ENCODE data around the gene ARMC2. TPM values are rescaled to one million over a fixed set of nuclear protein-coding genes. Genes with fewer than 3 reads are reported as not detected.

Gene ARMC2
- total RNA-seq, 2 experiments from 2014 or later: 5.2 to 5.7 TPM

DNA sequence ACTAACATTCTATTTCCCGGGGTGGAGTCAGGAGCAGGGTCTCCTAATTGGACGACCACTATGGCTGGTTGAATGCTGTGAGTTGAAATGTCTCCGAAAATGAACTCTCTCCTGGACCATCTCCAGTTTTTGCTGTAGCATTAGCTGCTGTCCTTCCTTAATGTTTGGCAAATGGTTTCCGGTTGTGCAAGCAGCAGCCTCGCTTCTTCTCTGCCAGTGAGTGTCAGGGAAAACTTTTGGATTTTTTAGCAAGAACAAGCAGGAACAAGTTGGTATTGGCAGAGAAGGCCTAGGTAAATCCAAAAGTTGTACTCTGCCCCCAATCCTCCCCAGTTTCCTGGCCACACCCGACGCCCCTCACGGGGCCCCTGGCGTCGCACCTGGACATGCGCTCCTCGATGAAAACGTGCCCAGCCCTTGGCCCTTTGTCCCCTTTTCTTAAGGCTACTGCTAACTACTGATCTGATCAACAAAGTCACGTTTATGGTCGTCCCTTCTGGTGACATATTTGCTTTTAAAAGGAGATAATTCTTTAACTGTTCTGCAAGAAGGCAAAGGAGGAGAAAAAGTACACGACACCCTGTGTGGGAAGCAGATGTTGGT, 103.2 kb downstream of the ARMC2 start:
- Mint-ChIP-seq H3K27me3 (no peaks in the 10 kb centered on the region), H3K36me3 (ENCODE audit: low read depth) (no peaks in the 10 kb centered on the region), H3K9me3 (no peaks in the 10 kb centered on the region), H3K4me1 (ENCODE audit: low read depth) (peaks cover 25% of the 10 kb centered on the region), H3K27ac (no peak overlapping the region), H3K4me3 (no peak overlapping the region)
- intact Hi-C loops (cut with DNase I, micrococcal nuclease): no loop called here
- H3K9me3 ChIP-seq (ENCODE audit: control insufficient read depth in 1 of 2, insufficient read depth in 1 of 2, low read length in 2 of 2): no peaks in the 10 kb centered on the region
- no peak overlapping the region for H3K27ac ChIP-seq (ENCODE audit: low read depth in 1 of 2, low read length in 2 of 2)
- POLR2A ChIA-PET: no interaction called here
- no peak overlapping the region for H3K4me3 ChIP-seq (ENCODE audit: low read length)
- ATAC-seq (ENCODE audit: poor library complexity) (no peak), DNase-seq (no peak)
- CTCF ChIA-PET: no interaction called here
- TF ChIP-seq, protein P1, sequence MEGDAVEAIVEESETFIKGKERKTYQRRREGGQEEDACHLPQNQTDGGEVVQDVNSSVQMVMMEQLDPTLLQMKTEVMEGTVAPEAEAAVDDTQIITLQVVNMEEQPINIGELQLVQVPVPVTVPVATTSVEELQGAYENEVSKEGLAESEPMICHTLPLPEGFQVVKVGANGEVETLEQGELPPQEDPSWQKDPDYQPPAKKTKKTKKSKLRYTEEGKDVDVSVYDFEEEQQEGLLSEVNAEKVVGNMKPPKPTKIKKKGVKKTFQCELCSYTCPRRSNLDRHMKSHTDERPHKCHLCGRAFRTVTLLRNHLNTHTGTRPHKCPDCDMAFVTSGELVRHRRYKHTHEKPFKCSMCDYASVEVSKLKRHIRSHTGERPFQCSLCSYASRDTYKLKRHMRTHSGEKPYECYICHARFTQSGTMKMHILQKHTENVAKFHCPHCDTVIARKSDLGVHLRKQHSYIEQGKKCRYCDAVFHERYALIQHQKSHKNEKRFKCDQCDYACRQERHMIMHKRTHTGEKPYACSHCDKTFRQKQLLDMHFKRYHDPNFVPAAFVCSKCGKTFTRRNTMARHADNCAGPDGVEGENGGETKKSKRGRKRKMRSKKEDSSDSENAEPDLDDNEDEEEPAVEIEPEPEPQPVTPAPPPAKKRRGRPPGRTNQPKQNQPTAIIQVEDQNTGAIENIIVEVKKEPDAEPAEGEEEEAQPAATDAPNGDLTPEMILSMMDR (IDR thresholded peaks at IDR 0.05): no peak
- H3K27me3 ChIP-seq (ENCODE audit: control insufficient read depth in 1 of 2, insufficient read depth in 2 of 2, low read length in 2 of 2): no peaks in the 10 kb centered on the region
- no peaks in the 10 kb centered on the region for H3K36me3 ChIP-seq (ENCODE audit: insufficient read depth, low read length)
- H3K4me1 ChIP-seq (ENCODE audit: insufficient read depth, low read length): peaks cover 20% of the 10 kb centered on the region

DNA sequence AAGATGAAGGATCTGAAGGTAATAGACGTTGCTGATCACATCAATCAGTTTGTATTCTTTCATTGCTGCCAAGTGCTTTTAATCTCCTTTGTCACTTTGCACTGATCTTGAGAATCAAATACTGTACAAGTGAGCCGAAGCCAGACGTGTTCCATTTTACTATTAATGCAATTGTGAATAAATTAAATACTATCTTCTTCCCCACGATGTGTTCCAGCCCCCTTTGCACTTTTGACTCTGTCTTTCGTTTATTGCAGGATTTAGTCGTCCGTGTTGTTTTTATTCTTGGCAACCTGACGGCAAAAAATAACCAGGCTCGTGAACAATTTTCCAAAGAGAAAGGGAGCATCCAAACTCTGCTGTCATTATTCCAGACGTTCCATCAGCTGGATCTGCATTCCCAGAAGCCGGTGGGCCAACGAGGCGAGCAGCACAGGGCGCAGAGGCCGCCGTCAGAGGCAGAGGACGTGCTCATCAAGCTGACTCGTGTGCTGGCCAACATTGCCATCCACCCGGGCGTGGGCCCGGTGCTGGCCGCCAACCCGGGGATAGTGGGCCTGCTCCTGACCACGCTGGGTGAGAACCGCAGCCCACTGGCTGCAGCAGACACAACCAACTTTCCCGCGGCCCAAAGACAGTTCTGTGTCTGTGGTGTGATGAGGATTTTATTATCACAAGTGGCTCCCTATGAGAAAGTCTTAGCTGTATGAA, 104.7 kb downstream of the ARMC2 start:
- CTCF ChIA-PET: no interaction called here
- Histone ChIP-seq H3K36me3 (ENCODE audit: insufficient read depth, low read length) (no peaks in the 10 kb centered on the region), H3K27me3 (ENCODE audit: control insufficient read depth in 1 of 2, insufficient read depth in 2 of 2, low read length in 2 of 2) (no peaks in the 10 kb centered on the region), H3K4me3 (ENCODE audit: low read length) (no peak overlapping the region), H3K27ac (ENCODE audit: low read depth in 1 of 2, low read length in 2 of 2) (no peak overlapping the region), H3K4me1 (ENCODE audit: insufficient read depth, low read length) (peaks cover 15% of the 10 kb centered on the region), H3K9me3 (ENCODE audit: control insufficient read depth in 1 of 2, insufficient read depth in 1 of 2, low read length in 2 of 2) (no peaks in the 10 kb centered on the region)
- TF ChIP-seq, protein P1 (IDR thresholded peaks at IDR 0.05): no peak
- H3K27me3 Mint-ChIP-seq: no peaks in the 10 kb centered on the region
- H3K4me3 Mint-ChIP-seq: no peak overlapping the region
- DNase-seq (no peak), ATAC-seq (ENCODE audit: poor library complexity) (no peak)
- no peak overlapping the region for H3K27ac Mint-ChIP-seq
- no peaks in the 10 kb centered on the region for H3K36me3 Mint-ChIP-seq (ENCODE audit: low read depth)
- intact Hi-C loops (cut with DNase I, micrococcal nuclease): no loop called here
- H3K9me3 Mint-ChIP-seq: no peaks in the 10 kb centered on the region
- POLR2A ChIA-PET: interaction anchor here (0.6 kb wide), 1 partner anchor 19 kb away, joined by 4 read pairs; no protein-coding TSS in a partner anchor
- peaks cover 11% of the 10 kb centered on the region for H3K4me1 Mint-ChIP-seq (ENCODE audit: low read depth)

DNA sequence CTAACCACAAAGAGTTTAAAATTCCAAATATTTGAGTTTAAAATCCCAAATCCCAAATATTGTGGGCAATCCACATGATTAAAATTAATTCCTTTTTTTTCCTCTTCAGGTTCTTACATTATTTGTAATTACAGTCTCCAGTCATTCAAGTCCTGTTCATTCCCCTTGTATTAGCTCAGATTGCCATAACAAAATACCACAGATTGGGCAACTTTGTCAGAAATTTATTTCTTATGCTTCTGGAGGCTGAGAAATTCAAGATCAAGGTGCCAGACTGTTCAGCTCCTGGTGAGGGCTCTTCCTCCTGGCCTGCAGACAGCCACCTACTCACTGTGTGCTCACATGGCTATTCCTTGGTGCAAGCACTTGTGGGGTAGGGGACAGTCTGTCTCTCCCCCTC, 105.5 kb downstream of the ARMC2 start:
- Mint-ChIP-seq H3K27me3 (no peaks in the 10 kb centered on the region), H3K36me3 (ENCODE audit: low read depth) (no peaks in the 10 kb centered on the region), H3K27ac (no peak overlapping the region), H3K4me1 (ENCODE audit: low read depth) (peaks cover 5% of the 10 kb centered on the region), H3K9me3 (no peaks in the 10 kb centered on the region), H3K4me3 (no peak overlapping the region)
- ChIA-PET CTCF (no interaction called here), POLR2A (interaction anchor here (0.6 kb wide), 1 partner anchor 18 kb away, joined by 4 read pairs; no protein-coding TSS in a partner anchor)
- Histone ChIP-seq H3K27me3 (ENCODE audit: control insufficient read depth in 1 of 2, insufficient read depth in 2 of 2, low read length in 2 of 2) (no peaks in the 10 kb centered on the region), H3K27ac (ENCODE audit: low read depth in 1 of 2, low read length in 2 of 2) (no peak overlapping the region), H3K9me3 (ENCODE audit: control insufficient read depth in 1 of 2, insufficient read depth in 1 of 2, low read length in 2 of 2) (no peaks in the 10 kb centered on the region), H3K36me3 (ENCODE audit: insufficient read depth, low read length) (no peaks in the 10 kb centered on the region), H3K4me1 (ENCODE audit: insufficient read depth, low read length) (peaks cover 12% of the 10 kb centered on the region), H3K4me3 (ENCODE audit: low read length) (no peak overlapping the region)
- TF ChIP-seq, protein P1 (IDR thresholded peaks at IDR 0.05): no peak
- no peak for ATAC-seq (ENCODE audit: poor library complexity)
- no peak for DNase-seq
- intact Hi-C loops (cut with DNase I, micrococcal nuclease): no loop called here
